ENCODE results near the gene NRSN2. TPM values are rescaled to one million over a fixed set of nuclear protein-coding genes. Genes with fewer than 3 reads are reported as not detected.
"Not testable (repeated sequence)": the region's sequence is repeated elsewhere in the genome, so short reads cannot be mapped to it uniquely, and the experiment has no call there.

The NRSN2 gene
- polyA plus RNA-seq, 6 donors from 2014 or later, result 4.7 to 9.8 (median 8.2) TPM

GRCh38 chr20:391041-391711 is 44.3 kb downstream of the NRSN2 start:
- H3K27ac Mint-ChIP-seq, result no peak overlapping the region
- peaks cover 12 to 18% of the 10 kb centered on the region in 2 donors for H3K36me3 Mint-ChIP-seq
- H3K27me3 Mint-ChIP-seq, result no peaks in the 10 kb centered on the region
- no peaks in the 10 kb centered on the region for H3K9me3 Mint-ChIP-seq
- ATAC-seq (ENCODE audit: low read depth in 2 of 2) (no peak), DNase-seq (no peak)
- peaks cover 0 to 5% (median 4%) of the 10 kb centered on the region in 3 donors for H3K4me1 Mint-ChIP-seq
- no peak overlapping the region for H3K4me3 Mint-ChIP-seq

- ATAC-seq (ENCODE audit: low read depth in 2 of 2); H3K9me3 Mint-ChIP-seq; H3K4me3 Mint-ChIP-seq; H3K27ac Mint-ChIP-seq; DNase-seq; H3K27me3 Mint-ChIP-seq; H3K4me1 Mint-ChIP-seq: not testable (repeated sequence)
- peaks cover 9 to 17% of the 10 kb centered on the region in 2 donors for H3K36me3 Mint-ChIP-seq
Measured at GRCh38 chr20:393296-393695, 46.4 kb downstream of the NRSN2 start.

- no peak overlapping the region for H3K4me3 Mint-ChIP-seq
- H3K4me1 Mint-ChIP-seq, result peaks cover 0 to 3% (median 0%) of the 10 kb centered on the region in 3 donors
- ATAC-seq (ENCODE audit: low read depth in 2 of 2), result no peak
- no peak overlapping the region for H3K27ac Mint-ChIP-seq
- peaks cover 0 to 16% of the 10 kb centered on the region in 2 donors for H3K36me3 Mint-ChIP-seq
- H3K27me3 Mint-ChIP-seq, result no peaks in the 10 kb centered on the region
- DNase-seq, result no peak
- no peaks in the 10 kb centered on the region for H3K9me3 Mint-ChIP-seq
Measured at GRCh38 chr20:396252-396618, 49.3 kb downstream of the NRSN2 start.

- no peaks in the 10 kb centered on the region for H3K9me3 Mint-ChIP-seq
- H3K27ac Mint-ChIP-seq, result no peak overlapping the region
- H3K27me3 Mint-ChIP-seq, result no peaks in the 10 kb centered on the region
- H3K36me3 Mint-ChIP-seq, result peaks cover 0 to 16% of the 10 kb centered on the region in 2 donors
- H3K4me1 Mint-ChIP-seq, result peaks cover 2 to 3% (median 2%) of the 10 kb centered on the region in 3 donors
- H3K4me3 Mint-ChIP-seq, result no peak overlapping the region
- DNase-seq, result no peak
- no peak for ATAC-seq (ENCODE audit: low read depth in 2 of 2)
Measured at GRCh38 chr20:396619-397431, 49.9 kb downstream of the NRSN2 start.

- Mint-ChIP-seq H3K4me3 (no peak overlapping the region), H3K27ac (no peak overlapping the region), H3K4me1 (peaks cover 4 to 10% (median 6%) of the 10 kb centered on the region in 3 donors), H3K9me3 (no peaks in the 10 kb centered on the region), H3K36me3 (peaks cover 0 to 15% of the 10 kb centered on the region in 2 donors), H3K27me3 (no peaks in the 10 kb centered on the region)
- DNase-seq (no peak), ATAC-seq (ENCODE audit: low read depth in 2 of 2) (no peak)
Measured at GRCh38 chr20:397432-398237, 50.7 kb downstream of the NRSN2 start.

GRCh38 chr20:399182-399707 is 52.3 kb downstream of the NRSN2 start:
- Mint-ChIP-seq H3K27ac (no peak overlapping the region), H3K4me1 (peaks cover 9 to 15% (median 10%) of the 10 kb centered on the region in 3 donors), H3K9me3 (peaks cover 0 to 4% (median 0%) of the 10 kb centered on the region in 7 donors), H3K36me3 (peaks cover 0 to 4% of the 10 kb centered on the region in 2 donors), H3K4me3 (no peak overlapping the region), H3K27me3 (no peaks in the 10 kb centered on the region)
- ATAC-seq (ENCODE audit: low read depth in 2 of 2) (no peak), DNase-seq (no peak)

- Mint-ChIP-seq H3K27me3 (no peaks in the 10 kb centered on the region), H3K4me3 (no peak overlapping the region), H3K36me3 (peaks cover 0 to 4% of the 10 kb centered on the region in 2 donors), H3K4me1 (peaks cover 9 to 15% (median 10%) of the 10 kb centered on the region in 3 donors), H3K9me3 (peaks cover 0 to 4% (median 0%) of the 10 kb centered on the region in 7 donors), H3K27ac (peak overlapping the region in 1 of 6 donors; percentile 21)
- DNase-seq (no peak), ATAC-seq (ENCODE audit: low read depth in 2 of 2) (no peak)
Measured at GRCh38 chr20:400128-400453, 53.2 kb downstream of the NRSN2 start.

- H3K4me1 Mint-ChIP-seq, result peaks cover 9 to 15% (median 10%) of the 10 kb centered on the region in 3 donors
- DNase-seq (no peak), ATAC-seq (ENCODE audit: low read depth in 2 of 2) (no peak)
- no peak overlapping the region for H3K4me3 Mint-ChIP-seq
- H3K27me3 Mint-ChIP-seq, result no peaks in the 10 kb centered on the region
- peaks cover 0 to 4% (median 0%) of the 10 kb centered on the region in 7 donors for H3K9me3 Mint-ChIP-seq
- H3K36me3 Mint-ChIP-seq, result peaks cover 0 to 4% of the 10 kb centered on the region in 2 donors
- H3K27ac Mint-ChIP-seq, result no peak overlapping the region
Measured at GRCh38 chr20:400454-401275, 53.8 kb downstream of the NRSN2 start.

GRCh38 chr20:401682-402495 is 55.0 kb downstream of the NRSN2 start:
- no peaks in the 10 kb centered on the region for H3K27me3 Mint-ChIP-seq
- ATAC-seq (ENCODE audit: low read depth in 2 of 2) (no peak), DNase-seq (no peak)
- peak overlapping the region in 1 of 8 donors; percentile 33 for H3K4me3 Mint-ChIP-seq
- H3K36me3 Mint-ChIP-seq, result peaks cover 0 to 4% of the 10 kb centered on the region in 2 donors
- peaks cover 11 to 19% (median 12%) of the 10 kb centered on the region in 3 donors for H3K4me1 Mint-ChIP-seq
- H3K9me3 Mint-ChIP-seq, result peaks cover 0 to 4% (median 0%) of the 10 kb centered on the region in 7 donors
- no peak overlapping the region for H3K27ac Mint-ChIP-seq

GRCh38 chr20:402496-402885 is 55.6 kb downstream of the NRSN2 start:
- ATAC-seq (ENCODE audit: low read depth in 2 of 2) (peak; percentile 33 to 62), DNase-seq (peak; percentile 7)
- peaks cover 0 to 4% (median 0%) of the 10 kb centered on the region in 7 donors for H3K9me3 Mint-ChIP-seq
- peaks cover 17 to 25% (median 18%) of the 10 kb centered on the region in 3 donors for H3K4me1 Mint-ChIP-seq
- H3K27ac Mint-ChIP-seq, result no peak overlapping the region
- H3K4me3 Mint-ChIP-seq, result peak overlapping the region in 1 of 8 donors; percentile 75
- H3K36me3 Mint-ChIP-seq, result peaks cover 0 to 4% of the 10 kb centered on the region in 2 donors
- H3K27me3 Mint-ChIP-seq, result no peaks in the 10 kb centered on the region

- Mint-ChIP-seq H3K4me3 (peak overlapping the region in 1 of 8 donors; percentile 75), H3K36me3 (peaks cover 0 to 4% of the 10 kb centered on the region in 2 donors), H3K4me1 (peaks cover 18 to 25% (median 18%) of the 10 kb centered on the region in 3 donors), H3K27me3 (no peaks in the 10 kb centered on the region), H3K9me3 (peaks cover 0 to 4% (median 0%) of the 10 kb centered on the region in 7 donors), H3K27ac (no peak overlapping the region)
- DNase-seq (no peak), ATAC-seq (ENCODE audit: low read depth in 2 of 2) (no peak)
Measured at GRCh38 chr20:402898-403581, 56.1 kb downstream of the NRSN2 start.
